NCI-H1436 treated with DMSO at 0.1 percent for 48 hours (cell line): Measurements from ENCODE around the gene IGF2BP3.

Experiments
- DNase-seq: peaks from one replicate; lab custom pipeline; 2025; lab: John Stamatoyannopoulos, UW

Gene IGF2BP3

GRCh38 chr7:23260371-23260770 is 209.9 kb downstream of the IGF2BP3 start:
- DNase-seq: no peak
